Panc1 (cell line): Measurements from ENCODE around the gene FAM131A. TPM values are rescaled to one million over a fixed set of nuclear protein-coding genes. Genes with fewer than 3 reads are reported as not detected.

Experiments used
- ATAC-seq: fragments of 200-7000 bp; cut with Tn5 transposase; 2 replicates; pipeline ENCODE4 v1.9.1; 2020; ENCODE audit warnings: mild to moderate bottlenecking, moderate library complexity
- BruUV-seq: library from RNA; stranded (reverse); fragments of 400-500 nt; replicated peaks from 2 replicates; lab custom pipeline; 2021; lab: Mats Ljungman, UMichigan
- CTCF ChIA-PET: fragments of 300-600 bp; sonication (Branson Sonifier 250); formaldehyde crosslinking; loops from one replicate; lab custom pipeline; 2022; ENCODE audit warnings: antibody characterized with exemption; lab: Charles Lee
- POLR2A ChIA-PET: fragments of 300-600 bp; sonication (Branson Sonifier 250); formaldehyde crosslinking; loops from one replicate; lab custom pipeline; 2022; ENCODE audit warnings: antibody characterized with exemption; lab: Charles Lee
- DNase-seq: peaks from one replicate; pipeline ENCODE4 v3.0.0-alpha.2; 2010; ENCODE audit warnings: low read depth, low spot score
- H3K27ac ChIP-seq: 2 replicates; pipeline ENCODE4 v1.5.1; 2011; ENCODE audit warnings: mild to moderate bottlenecking, low read length, inconsistent platforms
- H3K27me3 ChIP-seq: fragments of 200-500 bp; sonication (Bioruptor generic); 2 replicates; pipeline ENCODE4 v1.6.0; 2014; ENCODE audit warnings: low read length, inconsistent platforms; ENCODE audit not compliant: control insufficient read depth, insufficient read depth
- H3K36me3 ChIP-seq: fragments of 200-500 bp; sonication (Bioruptor generic); 2 replicates; pipeline ENCODE4 v1.5.1; 2014; ENCODE audit warnings: inconsistent platforms, mild to moderate bottlenecking, low read length, moderate library complexity; ENCODE audit not compliant: control insufficient read depth, insufficient read depth
- H3K4me1 ChIP-seq: 2 replicates; pipeline ENCODE4 v1.5.1; 2011; ENCODE audit warnings: inconsistent platforms, mild to moderate bottlenecking, low read length, moderate library complexity; ENCODE audit not compliant: control insufficient read depth, insufficient read depth
- H3K4me3 ChIP-seq, 2 experiments: 2 replicates each; pipeline ENCODE4 v1.5.1; 2011 to 2012; ENCODE audit warnings: low read depth in 2 of 2, low read length in 2 of 2, mild to moderate bottlenecking in 2 of 2, inconsistent platforms in 1 of 2, moderate library complexity in 1 of 2
- H3K9me3 ChIP-seq: fragments of 200-500 bp; sonication (Bioruptor generic); 2 replicates; pipeline ENCODE4 v1.5.1; 2014; ENCODE audit warnings: low read depth, mild to moderate bottlenecking, inconsistent platforms, low read length, moderate library complexity; ENCODE audit not compliant: control insufficient read depth, insufficient read depth
- CTCF ChIP-seq: fragments of 450-650 bp; IDR thresholded peaks from 2 replicates; pipeline ENCODE4 v1.5.1; 2017; ENCODE audit warnings: mild to moderate bottlenecking
- POLR2AphosphoS5 ChIP-seq: IDR thresholded peaks from 2 replicates; pipeline ENCODE4 v1.6.1; 2012; ENCODE audit warnings: mild to moderate bottlenecking, low read depth, low read length, moderate library complexity
- REST ChIP-seq, 2 experiments: IDR thresholded peaks; 2 replicates each; pipeline ENCODE4 v1.6.1; 2011 to 2012; ENCODE audit warnings: low read depth in 2 of 2, control low read depth in 1 of 2, low read length in 1 of 2, mild to moderate bottlenecking in 1 of 2, moderate library complexity in 1 of 2; ENCODE audit not compliant: insufficient read depth in 1 of 2
- SIN3A ChIP-seq: IDR thresholded peaks from 2 replicates; pipeline ENCODE4 v1.6.1; 2012; ENCODE audit warnings: low read depth, mild to moderate bottlenecking, low read length, moderate library complexity, borderline replicate concordance; ENCODE audit not compliant: insufficient read depth
- TCF7L2 ChIP-seq: IDR thresholded peaks from 2 replicates; pipeline ENCODE4 v1.6.1; 2011; ENCODE audit warnings: mild to moderate bottlenecking, low read depth, low read length, inconsistent platforms
- in situ Hi-C: cut with HindIII; loops from 2 replicates; pipeline ENCODE4 v1.10.0; 2016; ENCODE audit warnings: low sequenced_read_pairs, low pct_unique_long_range_greater_than_20kb
- intact Hi-C: fragments of 100-400 bp; cut with micrococcal nuclease; formaldehyde crosslinking; loops from one replicate; pipeline ENCODE4 v1.10.0; 2022; ENCODE audit not compliant: unreplicated experiment
- total RNA-seq: library from RNA; stranded (reverse); gene quantifications from one replicate; pipeline ENCODE4 v1.2.1, GENCODE V29; 2021; ENCODE audit not compliant: unreplicated experiment

Gene FAM131A
- total RNA-seq, 1 experiment from 2014 or later, result 30.1 TPM

- Histone ChIP-seq H3K9me3 (no peaks in the 10 kb centered on the region), H3K27me3 (no peaks in the 10 kb centered on the region), H3K36me3 (0 out of 2 replicates have a peak, but pooled peaks cover 11% of the 10 kb centered on the region), H3K27ac (peak overlapping the region; percentile 82), H3K4me3 (peak overlapping the region; percentile 53 to 80), H3K4me1 (peaks cover 58% of the 10 kb centered on the region)
- ATAC-seq (peak; percentile 47), DNase-seq (no peak)
- POLR2A ChIA-PET, result no interaction called here
- CTCF ChIA-PET, result no interaction called here
- intact Hi-C loops, result no loop called here
- TF ChIP-seq REST (IDR thresholded peaks at IDR 0.05; ENCODE audit: insufficient read depth in 1 of 2, low read depth in 2 of 2, low read length in 1 of 2), result no peak
- no peak for TF ChIP-seq CTCF
- TF ChIP-seq POLR2AphosphoS5, result no peak
- no peak for TF ChIP-seq TCF7L2
- TF ChIP-seq SIN3A, result no peak
- in situ Hi-C loops, result no loop called here
- BruUV-seq, result no TSS peak
Observed at GRCh38 chr3:184335291-184335660, 2.1 kb upstream of the FAM131A start.

- DNase-seq, result no peak
- ATAC-seq, result peak; percentile 79
- H3K4me3 ChIP-seq, result peak overlapping the region; percentile 53 to 80
- intact Hi-C loops (no loop called here), in situ Hi-C loops (no loop called here)
- ChIA-PET POLR2A (no interaction called here), CTCF (no interaction called here)
- peak overlapping the region; percentile 92 for H3K27ac ChIP-seq
- H3K9me3 ChIP-seq, result no peaks in the 10 kb centered on the region
- 0 out of 2 replicates have a peak, but pooled peaks cover 11% of the 10 kb centered on the region for H3K36me3 ChIP-seq
- H3K27me3 ChIP-seq, result no peaks in the 10 kb centered on the region
- peaks cover 58% of the 10 kb centered on the region for H3K4me1 ChIP-seq
- TF ChIP-seq TCF7L2 (no peak), POLR2AphosphoS5 (peak; percentile 96), SIN3A (peak; percentile 96; the same call in 1 of the 2 replicates), REST (IDR thresholded peaks at IDR 0.05; ENCODE audit: insufficient read depth in 1 of 2, low read depth in 2 of 2, low read length in 1 of 2) (peak in 1 of 2 experiments; percentile 61; a peak in 1 of 4 replicates), CTCF (no peak)
- BruUV-seq, result no TSS peak
Observed at GRCh38 chr3:184335661-184336546, 1.5 kb upstream of the FAM131A start.
